ENCODE results near the gene ISCU.

DNA sequence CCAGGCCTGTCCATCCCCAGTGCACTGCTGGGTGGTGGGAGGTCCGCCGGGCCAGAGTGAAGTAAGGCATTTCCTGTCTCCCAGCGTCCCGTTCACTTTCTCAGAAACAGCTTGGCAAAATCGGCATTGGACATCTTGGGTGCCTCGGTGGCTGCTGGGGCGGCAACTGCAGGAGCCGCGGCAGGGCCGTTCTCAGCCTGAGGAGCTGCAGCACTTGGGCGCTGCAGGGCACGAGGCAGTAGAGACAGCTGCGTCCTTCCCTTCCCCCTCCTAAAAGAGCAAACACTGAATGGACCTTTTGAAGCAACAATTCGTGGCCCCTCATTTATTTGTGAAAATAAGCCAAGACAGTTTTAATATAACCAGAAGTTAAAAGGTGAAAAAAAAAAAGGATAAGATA lies 39.0 kb upstream of the ISCU start:
- TF ChIP-seq POLR2A (IDR thresholded peaks at IDR 0.05; ENCODE audit: low read length) = no peak
- TF ChIP-seq GATA1 (IDR thresholded peaks at IDR 0.05; ENCODE audit: low read depth, low read length) = no peak

Data from erythroblast (primary cell).